HG02571 (cell line): Measurements from ENCODE around the gene NAA60.
"Not testable (repeated sequence)": the region's sequence is repeated elsewhere in the genome, so short reads cannot be mapped to it uniquely, and the experiment has no call there.

Experiments used
- ATAC-seq: cut with Tn5 transposase; IDR thresholded peaks from one replicate; pipeline ENCODE4 v1.9.1; 2021; ENCODE audit warnings: mild to moderate bottlenecking, moderate library complexity; ENCODE audit not compliant: unreplicated experiment

The NAA60 gene

DNA sequence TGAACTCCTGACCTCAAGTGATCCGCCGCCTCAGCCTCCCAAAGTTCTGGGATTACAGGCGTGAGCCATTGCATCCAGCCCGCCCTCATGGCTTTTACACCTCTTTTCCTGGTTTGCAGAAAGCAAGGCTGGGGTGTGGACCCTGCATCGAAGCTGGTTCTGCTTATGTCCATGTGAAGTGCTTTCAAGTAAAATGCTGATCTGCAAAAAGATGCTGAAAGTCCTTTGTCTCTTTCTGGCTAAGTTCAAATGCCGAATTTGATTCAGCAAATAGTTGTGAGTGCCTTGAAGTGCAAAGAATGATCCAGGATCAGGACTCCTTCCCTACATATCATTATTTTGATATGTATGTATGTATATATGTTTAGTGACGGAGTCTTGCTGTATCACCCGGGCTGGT, 17.1 kb downstream of the NAA60 start:
- no peak for ATAC-seq

DNA sequence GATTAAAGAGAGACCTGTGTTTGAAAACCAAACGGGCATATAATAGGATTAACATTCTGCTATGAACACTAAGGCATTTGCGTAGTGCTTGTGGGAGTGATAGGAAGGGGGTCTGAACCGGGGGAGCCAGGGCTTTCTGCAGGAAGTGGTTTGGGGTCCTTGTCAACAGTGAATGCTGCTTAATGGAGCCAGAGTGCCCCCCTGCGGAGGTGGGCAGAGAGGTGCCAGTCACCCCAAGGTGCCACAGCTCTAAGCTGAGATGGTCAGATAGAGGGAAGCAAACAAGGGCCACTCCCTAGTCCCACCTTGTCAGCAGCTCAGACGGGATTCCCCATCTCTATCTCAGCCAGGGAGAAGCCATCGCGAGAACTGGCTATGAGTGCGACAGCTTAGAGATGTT, 17.7 kb downstream of the NAA60 start:
- ATAC-seq = no peak

DNA sequence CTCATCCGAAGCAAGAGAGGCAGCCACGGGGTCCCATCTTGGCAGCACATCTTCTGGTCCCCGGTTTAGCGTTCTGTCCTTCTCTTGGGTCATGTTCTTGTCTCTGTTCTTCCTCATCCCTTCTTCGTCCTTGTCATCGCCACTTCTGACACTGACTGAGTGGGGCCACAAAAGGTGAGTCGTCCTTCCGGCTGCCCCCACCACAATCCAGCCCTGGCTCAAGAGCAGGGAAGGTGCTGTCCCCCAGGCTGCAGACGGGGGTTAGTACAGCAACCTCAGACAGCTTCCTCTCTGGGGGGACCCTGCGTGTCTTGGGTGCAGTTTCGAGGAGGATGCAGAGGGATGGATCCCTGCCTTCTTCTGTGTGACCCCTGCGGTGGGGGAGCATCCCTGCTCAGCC, 21.8 kb downstream of the NAA60 start:
- ATAC-seq = no peak

DNA sequence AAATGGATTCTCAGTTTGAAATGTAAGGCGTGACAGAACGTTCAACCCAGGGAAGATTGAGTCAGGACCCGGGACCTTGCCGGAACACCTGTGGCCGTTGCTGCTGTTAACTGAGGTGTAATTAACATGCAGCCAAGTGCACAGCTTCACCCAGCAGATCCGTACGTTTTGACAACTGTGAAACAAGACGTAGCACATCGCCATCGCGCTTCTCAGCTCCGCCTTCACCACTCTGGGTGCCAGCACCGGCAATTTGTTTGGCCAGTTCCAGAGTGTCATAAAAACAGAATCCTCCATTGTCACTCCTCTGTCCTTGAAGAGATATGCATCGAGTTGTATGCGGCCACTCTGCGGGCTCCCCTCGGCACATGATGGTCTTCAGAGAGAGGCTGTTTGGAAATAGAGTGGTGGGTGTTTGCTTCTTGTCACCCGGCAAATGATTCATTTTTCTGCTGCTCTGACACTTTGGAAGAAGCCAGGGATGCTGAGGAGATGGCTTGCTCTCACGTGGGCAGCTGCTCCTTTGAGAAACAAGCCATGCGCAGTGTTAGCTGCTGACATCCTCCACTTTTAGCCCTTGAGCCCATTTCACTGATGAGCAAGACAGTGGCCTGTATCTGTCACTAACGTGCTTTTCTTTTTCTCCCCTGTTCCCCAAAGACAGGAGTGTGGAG, 22.6 kb downstream of the NAA60 start:
- ATAC-seq = no peak

DNA sequence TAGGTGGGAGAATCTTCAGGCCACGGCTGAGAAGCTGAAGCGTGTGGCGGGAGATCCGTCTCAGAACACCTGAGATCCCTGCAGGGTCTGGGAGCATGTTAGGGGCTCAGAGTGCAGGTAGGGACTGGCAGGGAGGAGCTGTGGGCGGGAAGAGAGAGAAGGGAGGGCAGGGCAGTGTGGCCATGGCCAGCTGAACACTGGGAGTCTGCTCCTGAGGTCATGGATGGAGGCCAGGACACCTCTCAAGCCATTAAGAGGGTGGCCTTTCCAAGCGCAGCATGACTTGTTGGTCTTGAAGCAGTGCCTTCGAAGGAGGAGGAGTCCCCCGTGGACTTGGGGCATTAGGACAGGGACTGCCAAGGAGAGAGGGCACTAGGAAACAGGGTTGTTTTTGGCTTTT, 23.7 kb downstream of the NAA60 start:
- no peak for ATAC-seq

DNA sequence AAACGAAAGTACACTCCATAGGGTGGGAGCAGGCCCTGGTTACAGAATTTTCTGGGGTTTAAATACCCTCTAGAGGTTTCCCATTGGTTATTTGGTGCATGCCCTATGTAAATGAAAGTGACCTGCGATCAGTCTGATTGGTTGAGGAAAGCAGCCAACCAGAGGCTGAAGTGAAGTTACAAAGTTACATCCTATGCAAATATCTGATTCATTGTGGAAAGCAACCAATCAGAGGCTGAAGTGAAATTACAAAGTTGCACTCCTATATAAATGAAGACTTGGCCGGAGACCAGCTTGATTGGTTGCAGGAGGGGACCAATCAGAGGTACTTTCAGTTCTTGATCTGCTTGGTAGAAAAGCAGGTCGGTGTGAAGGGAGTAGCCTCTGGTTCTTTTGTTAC, 24.4 kb downstream of the NAA60 start:
- ATAC-seq = no peak

DNA sequence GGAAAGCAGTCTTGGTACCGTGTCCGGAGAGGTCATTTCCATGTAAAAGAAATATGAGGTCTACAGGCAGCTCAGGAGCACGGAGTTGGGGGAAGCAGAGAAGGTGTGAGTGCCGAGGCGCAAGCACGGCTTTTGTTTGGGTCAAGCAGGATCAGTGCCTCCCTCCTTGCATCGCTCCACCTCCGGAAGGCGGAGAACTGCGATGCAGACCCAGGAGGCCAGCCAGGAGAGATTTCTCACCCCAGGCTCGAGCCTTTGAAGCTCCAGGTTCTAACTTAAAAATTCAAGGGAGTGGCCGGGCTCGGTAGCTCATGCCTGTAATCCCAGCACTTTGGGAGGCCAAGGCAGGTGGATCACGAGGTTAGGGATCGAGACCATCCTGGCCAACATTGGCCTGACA, 25.0 kb downstream of the NAA60 start:
- ATAC-seq = no peak

DNA sequence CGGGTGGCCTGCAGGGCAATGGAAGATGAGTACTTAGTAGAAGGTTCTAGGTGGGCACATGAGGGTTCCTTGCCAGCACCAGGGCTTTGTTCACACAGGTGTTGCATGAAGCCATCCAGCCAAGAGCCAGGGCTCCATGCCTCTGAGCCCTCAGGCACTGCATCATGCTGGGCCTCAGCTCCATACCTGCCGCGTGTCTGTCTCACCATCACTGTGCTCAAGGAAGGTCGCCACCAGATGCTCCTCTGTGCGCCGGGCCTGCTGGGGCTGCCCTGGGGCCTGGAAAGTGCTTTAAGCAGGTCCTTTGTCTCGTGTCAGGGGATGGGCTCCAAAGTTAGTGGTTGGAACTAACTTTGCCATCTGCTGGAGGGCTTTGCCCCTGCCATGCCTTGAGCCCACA, 26.3 kb downstream of the NAA60 start:
- ATAC-seq = no peak

DNA sequence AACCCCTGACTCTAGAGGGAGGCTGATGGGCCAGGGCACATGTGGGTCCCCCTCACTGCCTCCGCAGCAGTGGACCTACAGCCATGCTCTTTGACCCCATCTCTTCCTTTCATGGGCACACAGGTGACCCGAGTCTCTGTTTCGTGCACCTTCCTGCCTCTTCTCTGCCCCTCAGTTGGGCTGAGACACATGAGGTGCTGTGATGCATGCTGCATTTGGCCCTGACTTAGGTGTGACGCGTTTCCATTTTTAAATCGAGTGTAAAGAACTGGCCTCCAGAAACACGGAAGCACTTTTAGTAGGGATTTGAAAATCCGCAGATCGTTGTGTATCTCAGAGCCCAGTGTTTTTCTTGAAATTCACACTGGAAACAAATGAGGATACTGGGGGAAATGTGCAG, 27.2 kb downstream of the NAA60 start:
- ATAC-seq = no peak

DNA sequence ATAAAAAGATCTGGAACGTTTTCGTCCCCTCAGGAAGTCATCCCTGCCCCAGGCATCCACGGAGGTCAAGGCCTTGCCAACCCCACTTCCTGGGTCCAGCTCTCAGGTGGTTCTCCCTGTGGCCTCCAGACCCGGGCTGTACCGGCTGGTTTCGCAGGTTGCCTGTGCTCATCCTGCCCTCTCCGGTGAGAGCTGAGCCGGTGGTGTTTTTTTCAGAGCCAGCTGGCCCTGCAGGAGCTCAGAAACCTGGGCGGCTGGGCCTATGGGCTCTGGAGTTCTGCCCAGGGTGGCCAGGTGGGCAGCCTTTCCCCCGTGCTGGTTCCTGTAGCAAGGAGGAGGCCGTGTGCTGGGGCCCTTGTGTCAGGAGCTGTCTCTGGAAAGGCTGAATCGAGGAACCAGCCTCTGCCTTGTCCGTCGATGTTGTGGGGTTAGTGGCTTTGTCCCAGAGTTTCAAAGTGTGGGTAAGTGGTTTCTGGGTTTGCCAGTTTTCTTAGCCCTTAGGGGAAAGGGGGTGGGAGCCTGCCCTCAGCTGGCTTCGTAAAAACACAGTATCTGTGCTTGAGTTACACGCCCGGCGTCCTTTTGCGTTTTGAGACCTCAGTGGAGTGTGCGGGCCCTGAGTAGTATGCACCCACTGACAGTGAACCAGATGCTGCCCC, 28.2 kb downstream of the NAA60 start:
- ATAC-seq = no peak

DNA sequence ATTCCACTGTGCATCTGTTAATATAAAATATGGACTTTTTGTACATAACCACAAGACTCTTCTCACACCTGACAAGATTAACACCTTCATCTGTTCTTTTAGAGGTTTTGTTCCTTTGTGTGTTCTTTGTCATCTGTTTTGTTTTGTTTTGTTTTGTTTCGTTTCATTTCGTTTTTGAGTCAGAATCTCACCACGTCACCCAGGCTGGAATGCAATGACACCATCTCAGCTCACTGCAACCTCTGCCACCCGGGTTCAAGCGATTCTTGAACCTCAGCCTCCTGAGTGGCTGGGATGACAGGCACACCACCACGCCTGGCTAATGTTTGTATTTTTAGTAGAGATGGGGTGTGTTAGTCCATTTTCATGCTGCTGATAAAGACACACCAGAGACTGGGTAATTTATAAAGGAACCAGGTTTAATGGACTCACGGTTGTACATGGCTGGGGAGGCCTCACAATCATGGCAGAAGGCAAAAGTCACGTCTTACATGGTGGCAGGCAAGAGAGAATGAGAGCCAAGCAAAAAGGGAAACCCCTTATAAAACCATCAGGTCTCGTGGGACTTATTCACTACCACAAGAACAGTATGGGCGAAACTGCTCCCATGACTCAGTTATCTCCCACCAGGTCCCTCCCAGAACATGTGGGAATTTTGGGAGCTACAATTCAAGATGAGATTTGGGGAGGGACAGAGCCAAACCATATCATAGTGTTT, 29.6 kb downstream of the NAA60 start:
- no peak for ATAC-seq

DNA sequence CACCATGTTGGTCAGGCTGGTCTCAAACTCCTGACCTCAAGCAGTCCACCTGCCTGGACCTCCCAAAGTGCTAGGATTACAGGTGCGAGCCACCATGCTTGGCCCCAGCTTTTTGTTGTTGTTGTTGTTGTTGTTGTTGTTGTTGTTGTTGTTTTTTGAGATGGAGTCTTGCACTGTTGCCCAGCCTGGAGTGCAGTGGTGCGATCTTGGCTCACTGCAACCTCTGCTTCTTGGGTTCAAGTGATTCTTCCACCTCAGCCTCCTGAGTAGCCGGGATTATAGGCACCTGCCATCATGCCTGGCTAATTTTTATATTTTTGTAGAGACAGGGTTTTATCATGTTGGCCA, 30.1 kb downstream of the NAA60 start:
- not testable (repeated sequence) for ATAC-seq

DNA sequence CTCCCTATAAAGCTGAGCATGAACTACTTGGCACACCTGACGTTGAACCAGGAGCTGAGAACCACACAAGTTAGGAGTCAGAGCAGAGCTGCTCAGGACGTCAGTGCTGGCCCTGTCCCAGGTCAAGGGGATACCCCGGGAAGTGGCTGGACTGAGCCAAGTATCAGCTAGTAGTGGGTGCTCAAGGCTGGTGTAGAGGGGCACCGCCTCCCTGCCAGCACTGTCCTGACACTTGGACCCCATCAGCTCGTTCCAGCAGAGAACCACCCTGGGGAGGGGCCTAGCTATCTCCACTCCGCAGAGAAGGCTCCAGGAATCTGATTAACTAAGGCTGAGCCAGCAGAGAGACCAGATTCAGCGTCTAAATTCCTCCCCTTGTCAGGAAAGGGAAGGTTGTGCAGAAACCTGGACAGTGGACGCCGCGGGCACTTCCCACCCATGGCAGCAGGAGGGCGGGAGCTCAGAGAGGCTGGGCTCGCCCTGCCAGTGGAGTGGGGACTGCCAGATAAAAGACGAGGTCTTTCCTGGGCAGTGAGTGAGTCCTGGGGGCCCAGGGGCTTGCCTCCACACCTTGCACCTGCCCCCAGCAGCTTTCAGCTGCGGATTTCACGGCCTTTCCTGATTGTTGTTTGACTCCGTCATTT, 30.8 kb downstream of the NAA60 start:
- no peak for ATAC-seq

DNA sequence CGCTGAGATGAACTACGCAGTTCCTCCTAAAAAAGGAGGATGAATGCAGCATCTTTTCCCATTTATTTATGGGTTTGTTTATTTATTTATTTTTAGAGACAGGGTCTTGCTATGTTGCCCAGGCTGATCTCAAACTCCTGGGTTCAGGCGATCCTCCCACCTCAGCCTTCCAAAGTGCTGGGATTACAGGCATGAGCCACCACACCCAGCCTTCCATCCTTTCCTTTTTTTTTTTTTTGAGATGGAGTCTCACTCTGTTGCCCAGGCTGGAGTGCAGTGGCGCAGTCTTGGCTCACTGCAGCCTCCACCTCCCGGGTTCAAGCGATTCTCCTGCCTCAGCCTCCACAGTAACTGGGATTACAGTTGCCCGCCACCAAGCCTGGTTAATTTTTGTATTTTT, 31.4 kb downstream of the NAA60 start:
- not testable (repeated sequence) for ATAC-seq

DNA sequence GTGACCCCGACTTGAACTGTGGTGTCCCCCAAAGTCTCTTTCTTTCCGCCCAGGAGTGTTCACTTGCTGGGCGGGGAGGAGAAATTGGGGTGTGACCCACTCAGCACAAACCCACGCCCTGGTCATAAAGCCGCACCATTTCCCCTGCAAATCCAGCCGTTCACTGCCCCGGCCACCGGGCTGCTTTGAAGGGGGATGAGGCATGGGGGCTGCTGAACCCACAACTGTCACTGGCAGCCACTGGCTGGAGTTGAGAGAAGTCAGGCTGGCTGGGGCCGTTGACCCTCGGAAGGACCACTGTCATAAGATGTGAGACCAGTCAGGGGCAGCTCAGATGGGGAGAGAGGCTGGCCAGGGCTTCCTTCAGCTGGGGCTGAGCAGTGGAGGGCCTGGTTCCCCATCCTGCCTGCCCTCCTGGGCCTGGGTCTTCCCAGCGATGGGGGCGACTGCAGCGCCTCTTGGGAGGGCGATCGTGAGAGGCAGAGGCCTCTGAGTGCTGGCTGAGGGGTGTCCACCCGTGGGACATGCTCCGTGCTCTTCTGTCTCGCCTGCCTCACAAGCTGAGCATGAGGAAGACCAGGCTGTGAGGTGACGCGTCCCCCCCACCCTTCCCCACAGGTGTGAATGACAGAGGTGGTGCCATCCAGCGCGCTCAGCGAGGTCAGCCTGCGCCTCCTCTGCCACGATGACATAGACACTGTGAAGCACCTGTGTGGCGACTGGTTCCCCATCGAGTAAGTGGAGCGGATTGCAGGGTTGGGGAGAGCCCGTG, 32.3 kb downstream of the NAA60 start:
- no peak for ATAC-seq

DNA sequence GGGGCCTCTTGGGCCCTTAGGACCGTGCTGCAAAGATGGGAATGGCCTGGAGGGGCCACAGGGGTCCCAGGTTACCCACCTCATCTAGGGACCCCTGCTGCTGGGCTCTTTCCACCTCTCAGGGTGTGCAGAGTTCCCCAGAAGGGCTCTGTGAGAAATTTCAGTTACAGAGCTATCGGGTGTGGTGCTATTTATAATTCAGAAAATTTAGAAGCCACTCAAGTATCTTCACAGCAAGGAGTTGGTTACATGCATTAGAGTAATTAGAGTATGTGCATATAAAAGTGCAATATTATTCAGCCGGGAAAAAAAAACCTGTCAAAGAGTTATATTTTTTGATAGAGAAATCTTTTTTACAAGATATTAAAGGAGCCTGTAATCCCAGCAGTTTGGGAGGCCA, 32.9 kb downstream of the NAA60 start:
- no peak for ATAC-seq

DNA sequence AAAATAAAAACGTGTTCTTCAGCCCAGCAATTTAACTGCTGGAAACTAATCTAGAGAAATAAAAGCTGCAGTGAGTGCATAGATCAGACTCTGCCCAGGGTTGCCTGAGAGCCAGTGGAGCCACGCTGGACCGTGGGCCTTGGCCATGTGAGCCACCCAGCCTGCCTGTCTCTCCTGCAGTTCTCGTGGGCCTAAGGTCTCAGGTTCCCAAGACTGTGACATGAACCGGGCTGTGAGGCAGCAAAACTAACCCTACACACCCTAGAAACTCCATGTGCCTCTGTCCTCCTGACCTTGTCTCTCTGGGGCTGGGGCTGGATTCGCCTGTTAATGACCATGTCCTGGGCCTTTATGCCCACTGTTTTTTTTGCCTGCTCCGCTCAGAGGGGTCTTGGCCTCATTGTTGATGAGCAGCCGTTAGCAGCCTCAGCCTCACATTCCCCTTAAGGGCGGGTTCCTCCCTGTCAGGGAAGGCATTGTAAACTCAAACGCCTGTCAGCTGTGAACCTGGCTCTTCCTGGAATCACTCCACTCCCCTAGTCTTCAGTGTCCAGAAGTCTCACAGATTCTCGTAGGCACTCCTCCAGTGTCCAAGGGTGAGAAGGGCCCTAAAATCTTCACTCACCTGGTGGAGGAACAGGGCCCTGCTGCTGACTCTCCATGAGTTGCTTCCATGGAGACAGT, 34.9 kb downstream of the NAA60 start:
- no peak for ATAC-seq

DNA sequence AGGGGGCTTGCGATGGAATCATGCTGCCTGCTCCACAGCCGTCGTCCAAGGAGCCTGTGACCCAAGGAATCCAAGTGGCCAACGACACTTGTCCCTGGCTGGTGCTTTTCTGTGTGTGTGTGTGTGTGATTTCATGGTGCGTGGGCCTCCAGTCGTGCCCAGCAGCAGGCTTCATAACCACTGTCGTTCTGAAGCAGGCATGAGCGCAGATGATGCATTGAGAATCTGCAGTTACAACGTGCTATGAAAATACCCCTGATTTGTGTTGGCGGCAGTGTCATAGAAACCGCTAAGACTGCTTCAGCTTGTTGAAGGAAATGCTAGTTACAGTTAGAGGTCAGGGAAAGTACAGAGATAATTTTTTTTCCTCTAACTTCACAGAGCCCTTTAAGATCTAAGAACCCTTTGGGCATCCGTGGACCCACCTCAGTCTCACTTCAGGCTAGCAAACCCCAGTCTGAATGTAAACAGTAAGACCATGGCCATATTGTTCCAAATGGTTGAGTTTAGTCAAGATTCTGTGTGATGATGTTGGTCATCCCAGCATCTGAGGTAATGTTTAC, 36.3 kb downstream of the NAA60 start:
- ATAC-seq = no peak

DNA sequence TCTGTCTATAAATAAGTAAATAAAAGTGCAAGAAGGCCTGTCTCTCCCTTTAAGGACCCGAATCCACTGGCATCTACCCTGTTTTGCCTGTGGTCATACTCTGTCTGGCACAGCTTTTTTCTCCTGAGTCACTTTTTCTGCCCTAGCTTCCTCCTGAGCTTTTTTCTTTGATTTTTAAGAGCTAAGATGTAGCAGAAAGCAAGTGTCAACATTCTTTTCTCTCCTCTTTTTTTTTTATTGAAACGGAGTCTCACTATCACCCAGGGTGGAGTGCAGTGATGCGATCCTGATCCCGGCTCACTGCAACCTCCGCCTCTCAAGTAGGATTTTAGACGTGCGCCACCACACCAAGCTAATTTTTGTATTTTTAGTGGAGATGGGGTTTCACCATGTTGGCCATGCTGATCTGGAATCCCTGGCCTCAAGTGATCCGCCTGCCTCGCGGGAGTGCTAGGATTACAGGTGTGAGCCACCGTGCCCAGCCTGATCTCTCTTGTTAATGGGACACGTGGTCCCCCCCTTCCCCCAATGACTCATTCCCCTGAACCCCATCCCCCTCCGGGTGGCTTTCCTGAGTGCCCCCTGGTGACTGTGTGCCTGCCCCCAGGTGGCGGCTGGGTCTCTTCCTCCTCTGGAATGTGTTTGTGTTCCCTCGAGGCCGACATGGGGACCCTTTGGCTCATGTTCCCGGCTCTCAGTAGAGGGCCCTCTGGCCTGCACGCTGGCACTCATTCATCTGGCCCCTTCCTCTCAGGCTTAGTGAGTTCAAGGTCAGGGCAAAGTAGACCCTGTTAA, 37.6 kb downstream of the NAA60 start:
- ATAC-seq = no peak
